ENCODE data around the gene GNPDA1.

Gene GNPDA1

DNA sequence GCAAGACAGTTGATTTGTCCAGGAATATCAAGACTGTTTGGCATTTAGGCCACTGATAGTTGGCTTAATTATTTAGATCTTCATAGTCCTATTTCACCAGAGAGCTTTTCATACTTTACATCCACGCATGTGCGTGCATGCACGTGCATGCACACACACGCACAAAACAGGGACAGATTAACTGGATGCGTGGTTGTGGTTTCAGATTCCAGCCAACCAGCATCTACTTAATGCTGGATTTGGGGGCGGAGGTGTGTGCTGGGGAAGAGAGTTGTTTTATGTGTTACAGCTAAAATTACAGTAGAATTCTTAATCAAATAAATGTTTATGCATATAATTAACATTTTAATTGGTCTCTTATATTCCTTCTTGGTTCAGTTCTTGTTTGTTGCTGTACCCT, 36.7 kb downstream of the GNPDA1 start:
- Histone ChIP-seq H3K9me3 (ENCODE audit: low read length) (no peaks in the 10 kb centered on the region), H4K20me1 (ENCODE audit: insufficient read depth, low read length) (no peaks in the 10 kb centered on the region), H3K9me2 (ENCODE audit: low read depth, low read length) (no peaks in the 10 kb centered on the region), H3K79me2 (ENCODE audit: insufficient read depth, low read length) (no peaks in the 10 kb centered on the region), H3K9ac (ENCODE audit: low read length) (no peak overlapping the region), H3K4me2 (ENCODE audit: low read length) (no peak overlapping the region), H3F3A (ENCODE audit: insufficient read depth, low read length) (no peaks in the 10 kb centered on the region; the same call in 1 of the 2 replicates), H3K27ac (ENCODE audit: low read depth, low read length, poor library complexity, severe bottlenecking) (no peak overlapping the region), H3K36me3 (ENCODE audit: insufficient read depth, low read length) (peaks cover 89% of the 10 kb centered on the region), H3K4me3 (ENCODE audit: low read depth, low read length, poor library complexity, severe bottlenecking) (no peak overlapping the region), H2AFZ (ENCODE audit: low read length) (no peak overlapping the region), H3K27me3 (ENCODE audit: insufficient read depth, low read length) (no peaks in the 10 kb centered on the region), H3K4me1 (ENCODE audit: insufficient read depth, low read length, severe bottlenecking) (no peaks in the 10 kb centered on the region)
- TF ChIP-seq EZH2 (IDR thresholded peaks at IDR 0.05; ENCODE audit: borderline replicate concordance, low read length) = no peak
- TF ChIP-seq, protein P1, sequence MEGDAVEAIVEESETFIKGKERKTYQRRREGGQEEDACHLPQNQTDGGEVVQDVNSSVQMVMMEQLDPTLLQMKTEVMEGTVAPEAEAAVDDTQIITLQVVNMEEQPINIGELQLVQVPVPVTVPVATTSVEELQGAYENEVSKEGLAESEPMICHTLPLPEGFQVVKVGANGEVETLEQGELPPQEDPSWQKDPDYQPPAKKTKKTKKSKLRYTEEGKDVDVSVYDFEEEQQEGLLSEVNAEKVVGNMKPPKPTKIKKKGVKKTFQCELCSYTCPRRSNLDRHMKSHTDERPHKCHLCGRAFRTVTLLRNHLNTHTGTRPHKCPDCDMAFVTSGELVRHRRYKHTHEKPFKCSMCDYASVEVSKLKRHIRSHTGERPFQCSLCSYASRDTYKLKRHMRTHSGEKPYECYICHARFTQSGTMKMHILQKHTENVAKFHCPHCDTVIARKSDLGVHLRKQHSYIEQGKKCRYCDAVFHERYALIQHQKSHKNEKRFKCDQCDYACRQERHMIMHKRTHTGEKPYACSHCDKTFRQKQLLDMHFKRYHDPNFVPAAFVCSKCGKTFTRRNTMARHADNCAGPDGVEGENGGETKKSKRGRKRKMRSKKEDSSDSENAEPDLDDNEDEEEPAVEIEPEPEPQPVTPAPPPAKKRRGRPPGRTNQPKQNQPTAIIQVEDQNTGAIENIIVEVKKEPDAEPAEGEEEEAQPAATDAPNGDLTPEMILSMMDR (IDR thresholded peaks at IDR 0.05; ENCODE audit: low read length) = no peak

DNA sequence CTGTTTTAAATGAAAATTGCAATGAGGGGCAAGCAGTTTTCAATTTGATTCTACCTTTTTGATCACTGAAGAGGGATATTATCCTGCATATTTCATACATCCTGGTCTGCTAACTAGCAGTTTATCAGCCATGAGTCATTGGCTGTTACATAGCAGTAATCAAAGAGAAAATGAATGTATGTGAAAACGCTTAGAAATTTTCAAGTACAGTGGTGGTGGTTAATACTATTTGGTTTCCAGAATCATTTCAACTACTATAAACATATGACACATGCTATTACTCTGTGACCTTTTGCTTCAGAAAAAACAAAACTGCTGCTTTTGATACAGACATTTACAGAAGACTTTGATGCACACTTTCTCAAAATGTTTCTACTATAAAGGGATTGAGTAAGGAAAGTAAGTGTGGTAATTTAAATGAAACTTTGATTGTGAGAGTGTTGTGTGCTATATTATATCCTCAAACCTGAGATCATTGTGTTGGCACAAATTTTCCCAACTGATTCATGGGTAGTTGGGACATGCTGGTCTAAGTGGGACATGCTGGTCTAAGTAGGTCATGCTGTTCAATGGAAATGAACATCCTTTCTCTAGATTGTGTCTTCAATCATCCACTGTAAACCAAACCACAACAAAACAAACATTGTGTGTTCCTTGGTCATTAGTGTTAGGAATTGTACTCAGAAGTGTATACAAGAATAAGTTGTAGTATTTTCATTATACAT, 38.8 kb downstream of the GNPDA1 start:
- no peak overlapping the region for H2AFZ ChIP-seq (ENCODE audit: low read length)
- H3K27ac ChIP-seq (ENCODE audit: low read depth, low read length, poor library complexity, severe bottlenecking) = no peak overlapping the region
- no peaks in the 10 kb centered on the region for H4K20me1 ChIP-seq (ENCODE audit: insufficient read depth, low read length)
- peaks cover 8% of the 10 kb centered on the region for H3K79me2 ChIP-seq (ENCODE audit: insufficient read depth, low read length)
- H3K4me1 ChIP-seq (ENCODE audit: insufficient read depth, low read length, severe bottlenecking) = peaks cover 18% of the 10 kb centered on the region
- no peaks in the 10 kb centered on the region for H3K27me3 ChIP-seq (ENCODE audit: insufficient read depth, low read length)
- peaks cover 69% of the 10 kb centered on the region for H3K36me3 ChIP-seq (ENCODE audit: insufficient read depth, low read length)
- no peaks in the 10 kb centered on the region; the same call in 1 of the 2 replicates for H3F3A ChIP-seq (ENCODE audit: insufficient read depth, low read length)
- no peak overlapping the region for H3K4me3 ChIP-seq (ENCODE audit: low read depth, low read length, poor library complexity, severe bottlenecking)
- no peaks in the 10 kb centered on the region for H3K9me3 ChIP-seq (ENCODE audit: low read length)
- H3K9ac ChIP-seq (ENCODE audit: low read length) = no peak overlapping the region
- no peak overlapping the region for H3K4me2 ChIP-seq (ENCODE audit: low read length)
- no peak for TF ChIP-seq EZH2 (IDR thresholded peaks at IDR 0.05; ENCODE audit: borderline replicate concordance, low read length)
- TF ChIP-seq, protein P1 (IDR thresholded peaks at IDR 0.05; ENCODE audit: low read length) = no peak
- H3K9me2 ChIP-seq (ENCODE audit: low read depth, low read length) = no peaks in the 10 kb centered on the region

DNA sequence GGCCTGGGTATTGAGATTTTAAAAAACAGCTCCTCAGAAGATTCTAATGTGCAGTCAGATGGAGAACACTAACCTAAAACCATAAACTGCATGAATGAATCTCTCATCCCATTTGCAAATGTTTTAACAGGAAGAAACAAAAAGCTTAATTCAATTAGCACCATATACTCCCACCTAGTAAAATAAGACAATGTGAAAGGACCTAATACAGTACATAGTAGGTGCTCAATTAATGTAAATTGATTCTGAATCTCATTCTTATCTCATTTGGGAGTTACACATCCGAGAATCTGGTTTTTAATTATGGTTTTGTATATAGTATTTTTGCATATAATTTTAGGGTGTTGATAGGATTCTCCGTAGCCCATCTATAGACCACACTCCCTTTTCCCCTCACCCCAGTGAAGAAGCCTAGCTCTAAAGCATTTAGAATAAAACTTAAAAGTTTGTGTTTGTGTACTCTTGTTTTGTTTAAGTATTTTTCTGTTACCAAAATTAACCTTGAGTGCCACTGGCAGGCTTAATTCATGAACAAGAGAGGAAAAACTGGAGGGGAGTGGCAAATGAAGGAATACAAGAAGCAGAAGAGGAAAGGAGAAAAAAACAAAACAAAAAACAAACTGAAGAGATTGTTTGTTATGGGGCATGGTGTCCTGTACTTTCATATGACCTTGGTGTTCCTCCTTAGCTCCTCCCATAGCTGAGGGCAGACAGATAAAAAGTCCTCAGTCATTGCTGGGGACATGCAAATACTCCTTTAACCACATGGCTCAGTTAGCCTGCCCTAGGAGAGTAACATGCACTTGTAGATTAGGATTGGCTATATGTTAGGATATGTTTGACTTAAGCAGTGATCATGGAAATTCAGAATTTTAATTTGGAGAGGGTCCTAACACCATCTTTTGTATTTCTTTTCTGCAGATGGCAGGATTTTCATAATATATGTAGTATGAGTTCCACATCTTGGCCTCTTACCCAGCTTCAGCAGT, 42.8 kb downstream of the GNPDA1 start:
- H3K9me3 ChIP-seq (ENCODE audit: low read length) = no peaks in the 10 kb centered on the region
- H3K27ac ChIP-seq (ENCODE audit: low read depth, low read length, poor library complexity, severe bottlenecking) = peak overlapping the region; percentile 85
- peaks cover 34% of the 10 kb centered on the region for H3K4me1 ChIP-seq (ENCODE audit: insufficient read depth, low read length, severe bottlenecking)
- peaks cover 8% of the 10 kb centered on the region for H3K79me2 ChIP-seq (ENCODE audit: insufficient read depth, low read length)
- no peaks in the 10 kb centered on the region for H3F3A ChIP-seq (ENCODE audit: insufficient read depth, low read length)
- peak overlapping the region; percentile 75 for H3K4me3 ChIP-seq (ENCODE audit: low read depth, low read length, poor library complexity, severe bottlenecking)
- TF ChIP-seq, protein P1 (IDR thresholded peaks at IDR 0.05; ENCODE audit: low read length) = no peak
- H3K4me2 ChIP-seq (ENCODE audit: low read length) = peak overlapping the region; percentile 89
- no peaks in the 10 kb centered on the region for H4K20me1 ChIP-seq (ENCODE audit: insufficient read depth, low read length)
- H3K9me2 ChIP-seq (ENCODE audit: low read depth, low read length) = no peaks in the 10 kb centered on the region
- no peaks in the 10 kb centered on the region for H3K27me3 ChIP-seq (ENCODE audit: insufficient read depth, low read length)
- peak overlapping the region; percentile 88 for H3K9ac ChIP-seq (ENCODE audit: low read length)
- no peak overlapping the region for H2AFZ ChIP-seq (ENCODE audit: low read length)
- H3K36me3 ChIP-seq (ENCODE audit: insufficient read depth, low read length) = peaks cover 29% of the 10 kb centered on the region

Measured in OCI-LY1 (cell line).